ENCODE measurements around the gene ARMC9. TPM values are rescaled to one million over a fixed set of nuclear protein-coding genes. Genes with fewer than 3 reads are reported as not detected.

Gene ARMC9
- total and polyA plus RNA-seq, 3 donors from 2014 or later: 35.0 to 49.7 (median 47.5) TPM

- Histone ChIP-seq H3K4me3 (no peak overlapping the region), H3K27me3 (no peaks in the 10 kb centered on the region), H3K36me3 (ENCODE audit: low read depth, missing control alignments) (no peaks in the 10 kb centered on the region), H3K27ac (no peak overlapping the region), H3K9me3 (no peaks in the 10 kb centered on the region), H3K4me1 (peaks cover 4% of the 10 kb centered on the region)
- TF ChIP-seq POLR2A (IDR thresholded peaks at IDR 0.05): no peak
- TF ChIP-seq, protein P1, sequence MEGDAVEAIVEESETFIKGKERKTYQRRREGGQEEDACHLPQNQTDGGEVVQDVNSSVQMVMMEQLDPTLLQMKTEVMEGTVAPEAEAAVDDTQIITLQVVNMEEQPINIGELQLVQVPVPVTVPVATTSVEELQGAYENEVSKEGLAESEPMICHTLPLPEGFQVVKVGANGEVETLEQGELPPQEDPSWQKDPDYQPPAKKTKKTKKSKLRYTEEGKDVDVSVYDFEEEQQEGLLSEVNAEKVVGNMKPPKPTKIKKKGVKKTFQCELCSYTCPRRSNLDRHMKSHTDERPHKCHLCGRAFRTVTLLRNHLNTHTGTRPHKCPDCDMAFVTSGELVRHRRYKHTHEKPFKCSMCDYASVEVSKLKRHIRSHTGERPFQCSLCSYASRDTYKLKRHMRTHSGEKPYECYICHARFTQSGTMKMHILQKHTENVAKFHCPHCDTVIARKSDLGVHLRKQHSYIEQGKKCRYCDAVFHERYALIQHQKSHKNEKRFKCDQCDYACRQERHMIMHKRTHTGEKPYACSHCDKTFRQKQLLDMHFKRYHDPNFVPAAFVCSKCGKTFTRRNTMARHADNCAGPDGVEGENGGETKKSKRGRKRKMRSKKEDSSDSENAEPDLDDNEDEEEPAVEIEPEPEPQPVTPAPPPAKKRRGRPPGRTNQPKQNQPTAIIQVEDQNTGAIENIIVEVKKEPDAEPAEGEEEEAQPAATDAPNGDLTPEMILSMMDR (IDR thresholded peaks at IDR 0.05): no peak
- DNase-seq: no peak
- intact Hi-C loops (cut with DNase I; ENCODE audit: low total_unique reads): loop anchor here (10.0 kb wide), 2 partner anchors 119 to 179 kb away; no protein-coding TSS in a partner anchor
- 77 to 79% methylated on average over 15 of the region's 15 CpGs for WGBS, 2 donors
Observed at GRCh38 chr2:231413921-231414476, 215.6 kb downstream of the ARMC9 start.

- no peaks in the 10 kb centered on the region for H3K9me3 ChIP-seq
- H3K27me3 ChIP-seq: no peaks in the 10 kb centered on the region
- peaks cover 4% of the 10 kb centered on the region for H3K4me1 ChIP-seq
- TF ChIP-seq, protein P1 (IDR thresholded peaks at IDR 0.05): no peak
- DNase-seq: peak; percentile 51
- H3K4me3 ChIP-seq: no peak overlapping the region
- no peaks in the 10 kb centered on the region for H3K36me3 ChIP-seq (ENCODE audit: low read depth, missing control alignments)
- H3K27ac ChIP-seq: no peak overlapping the region
- intact Hi-C loops (cut with DNase I; ENCODE audit: low total_unique reads): loop anchor here (10.0 kb wide), 2 partner anchors 120 to 180 kb away; no protein-coding TSS in a partner anchor
Observed at GRCh38 chr2:231415029-231415428, 216.6 kb downstream of the ARMC9 start.

- TF ChIP-seq, protein P1 (IDR thresholded peaks at IDR 0.05): no peak
- no peak for TF ChIP-seq POLR2A (IDR thresholded peaks at IDR 0.05)
- Histone ChIP-seq H3K4me1 (peaks cover 10% of the 10 kb centered on the region), H3K4me3 (no peak overlapping the region), H3K27ac (no peak overlapping the region), H3K36me3 (ENCODE audit: low read depth, missing control alignments) (no peaks in the 10 kb centered on the region), H3K9me3 (no peaks in the 10 kb centered on the region), H3K27me3 (no peaks in the 10 kb centered on the region)
- 68 to 78% methylated on average over 23 to 26 of the region's 26 CpGs for WGBS, 2 donors
- intact Hi-C loops (cut with DNase I; ENCODE audit: low total_unique reads): loop anchor here (10.0 kb wide), 2 partner anchors 124 to 184 kb away; no protein-coding TSS in a partner anchor
- no peak for DNase-seq
Observed at GRCh38 chr2:231418820-231419640, 220.6 kb downstream of the ARMC9 start.

- Histone ChIP-seq H3K27ac (no peak overlapping the region), H3K9me3 (no peaks in the 10 kb centered on the region), H3K27me3 (no peaks in the 10 kb centered on the region), H3K4me3 (no peak overlapping the region), H3K36me3 (ENCODE audit: low read depth, missing control alignments) (no peaks in the 10 kb centered on the region), H3K4me1 (peaks cover 10% of the 10 kb centered on the region)
- no peak for DNase-seq
- no peak for TF ChIP-seq POLR2A (IDR thresholded peaks at IDR 0.05)
- TF ChIP-seq, protein P1 (IDR thresholded peaks at IDR 0.05): no peak
- WGBS, 2 donors: 52 to 65% methylated on average over 9 of the region's 9 CpGs
- intact Hi-C loops (cut with DNase I; ENCODE audit: low total_unique reads): no loop called here
Observed at GRCh38 chr2:231421051-231421580, 222.7 kb downstream of the ARMC9 start.

All from testis (tissue), 3 donors.